ENCODE results near the gene EIF3L.
"Not testable (repeated sequence)": the region's sequence is repeated elsewhere in the genome, so short reads cannot be mapped to it uniquely, and the experiment has no call there.

Gene EIF3L

GRCh38 chr22:37849089-37849751, at the start of gene EIF3L:
EIF3L (plus strand) TSS chr22:37849419; CDS start chr22:37849450, 31 bp downstream.
- H3K27ac Mint-ChIP-seq = peak within 1 kb of the TSS; percentile 98
- peaks cover 31% of the 10 kb centered on the region for H3K4me1 Mint-ChIP-seq (ENCODE audit: low read depth)
- H3K36me3 Mint-ChIP-seq (ENCODE audit: low read depth) = peaks cover 30% of the 10 kb centered on the region
- H3K4me3 Mint-ChIP-seq = peak within 1 kb of the TSS; percentile 87
- no peaks in the 10 kb centered on the region for H3K27me3 Mint-ChIP-seq (ENCODE audit: low read depth)
- H3K9me3 Mint-ChIP-seq = no peaks in the 10 kb centered on the region

- Mint-ChIP-seq H3K4me1 (ENCODE audit: low read depth) (peaks cover 17% of the 10 kb centered on the region), H3K27me3 (ENCODE audit: low read depth) (peaks cover 26% of the 10 kb centered on the region)
- not testable (repeated sequence) for H3K4me3 Mint-ChIP-seq; H3K27ac Mint-ChIP-seq; H3K36me3 Mint-ChIP-seq (ENCODE audit: low read depth); H3K9me3 Mint-ChIP-seq
Observed at GRCh38 chr22:37799979-37800378, 49.2 kb upstream of the EIF3L start.

- peak overlapping the region; percentile 82 for H3K4me3 Mint-ChIP-seq
- no peaks in the 10 kb centered on the region for H3K36me3 Mint-ChIP-seq (ENCODE audit: low read depth)
- peaks cover 41% of the 10 kb centered on the region for H3K27me3 Mint-ChIP-seq (ENCODE audit: low read depth)
- peaks cover 31% of the 10 kb centered on the region for H3K4me1 Mint-ChIP-seq (ENCODE audit: low read depth)
- peak overlapping the region; percentile 36 for H3K27ac Mint-ChIP-seq
- no peaks in the 10 kb centered on the region for H3K9me3 Mint-ChIP-seq
Observed at GRCh38 chr22:37801946-37802309, 47.3 kb upstream of the EIF3L start.

GRCh38 chr22:37802310-37803194, 46.7 kb upstream of the EIF3L start:
- H3K9me3 Mint-ChIP-seq = no peaks in the 10 kb centered on the region
- no peaks in the 10 kb centered on the region for H3K36me3 Mint-ChIP-seq (ENCODE audit: low read depth)
- H3K4me1 Mint-ChIP-seq (ENCODE audit: low read depth) = peaks cover 34% of the 10 kb centered on the region
- peak overlapping the region; percentile 71 for H3K4me3 Mint-ChIP-seq
- H3K27me3 Mint-ChIP-seq (ENCODE audit: low read depth) = peaks cover 46% of the 10 kb centered on the region
- H3K27ac Mint-ChIP-seq = peak overlapping the region; percentile 13

GRCh38 chr22:37803195-37803638, 46.0 kb upstream of the EIF3L start:
- H3K36me3 Mint-ChIP-seq (ENCODE audit: low read depth) = no peaks in the 10 kb centered on the region
- H3K27me3 Mint-ChIP-seq (ENCODE audit: low read depth) = peaks cover 46% of the 10 kb centered on the region
- peaks cover 35% of the 10 kb centered on the region for H3K4me1 Mint-ChIP-seq (ENCODE audit: low read depth)
- H3K4me3 Mint-ChIP-seq = peak overlapping the region; percentile 71
- H3K27ac Mint-ChIP-seq = peak overlapping the region; percentile 13
- H3K9me3 Mint-ChIP-seq = no peaks in the 10 kb centered on the region

GRCh38 chr22:37803639-37804351, 45.4 kb upstream of the EIF3L start:
- H3K27me3 Mint-ChIP-seq (ENCODE audit: low read depth) = peaks cover 46% of the 10 kb centered on the region

GRCh38 chr22:37804352-37804880, 44.8 kb upstream of the EIF3L start:
- Mint-ChIP-seq H3K4me3 (peak overlapping the region; percentile 70), H3K27ac (peak overlapping the region; percentile 77), H3K27me3 (ENCODE audit: low read depth) (peaks cover 43% of the 10 kb centered on the region), H3K36me3 (ENCODE audit: low read depth) (no peaks in the 10 kb centered on the region), H3K4me1 (ENCODE audit: low read depth) (peaks cover 42% of the 10 kb centered on the region), H3K9me3 (no peaks in the 10 kb centered on the region)

More at GRCh38 chr22:37803639-37804351, 45.4 kb upstream of the EIF3L start:
- Mint-ChIP-seq H3K27ac (peak overlapping the region; percentile 77), H3K4me1 (ENCODE audit: low read depth) (peaks cover 39% of the 10 kb centered on the region), H3K36me3 (ENCODE audit: low read depth) (no peaks in the 10 kb centered on the region), H3K9me3 (no peaks in the 10 kb centered on the region), H3K4me3 (peak overlapping the region; percentile 71)

GRCh38 chr22:37804881-37805809, 44.1 kb upstream of the EIF3L start:
- peak overlapping the region; percentile 82 for H3K27ac Mint-ChIP-seq
- H3K9me3 Mint-ChIP-seq = no peaks in the 10 kb centered on the region

GRCh38 chr22:37805810-37806277, 43.4 kb upstream of the EIF3L start:
- peaks cover 37% of the 10 kb centered on the region for H3K27me3 Mint-ChIP-seq (ENCODE audit: low read depth)
- H3K9me3 Mint-ChIP-seq = no peaks in the 10 kb centered on the region
- H3K4me1 Mint-ChIP-seq (ENCODE audit: low read depth) = peaks cover 42% of the 10 kb centered on the region
- peaks cover 3% of the 10 kb centered on the region for H3K36me3 Mint-ChIP-seq (ENCODE audit: low read depth)
- peak overlapping the region; percentile 82 for H3K27ac Mint-ChIP-seq
- peak overlapping the region; percentile 77 for H3K4me3 Mint-ChIP-seq

More at GRCh38 chr22:37804881-37805809, 44.1 kb upstream of the EIF3L start:
- H3K4me1 Mint-ChIP-seq (ENCODE audit: low read depth) = peaks cover 42% of the 10 kb centered on the region
- peak overlapping the region; percentile 77 for H3K4me3 Mint-ChIP-seq
- peaks cover 3% of the 10 kb centered on the region for H3K36me3 Mint-ChIP-seq (ENCODE audit: low read depth)
- peaks cover 41% of the 10 kb centered on the region for H3K27me3 Mint-ChIP-seq (ENCODE audit: low read depth)

GRCh38 chr22:37806409-37807333, 42.5 kb upstream of the EIF3L start:
- H3K4me1 Mint-ChIP-seq (ENCODE audit: low read depth) = peaks cover 42% of the 10 kb centered on the region
- peaks cover 37% of the 10 kb centered on the region for H3K27me3 Mint-ChIP-seq (ENCODE audit: low read depth)
- H3K36me3 Mint-ChIP-seq (ENCODE audit: low read depth) = peaks cover 3% of the 10 kb centered on the region
- no peaks in the 10 kb centered on the region for H3K9me3 Mint-ChIP-seq
- peak overlapping the region; percentile 77 for H3K4me3 Mint-ChIP-seq
- H3K27ac Mint-ChIP-seq = peak overlapping the region; percentile 71

GRCh38 chr22:37807410-37808293, 41.6 kb upstream of the EIF3L start, which contains the start of gene GCAT:
GCAT (plus strand) TSS chr22:37807934; CDS start chr22:37807968, 34 bp downstream.
- Mint-ChIP-seq H3K27me3 (ENCODE audit: low read depth) (peaks cover 33% of the 10 kb centered on the region), H3K4me1 (ENCODE audit: low read depth) (peaks cover 38% of the 10 kb centered on the region), H3K9me3 (no peaks in the 10 kb centered on the region), H3K36me3 (ENCODE audit: low read depth) (peaks cover 3% of the 10 kb centered on the region), H3K4me3 (peak within 1 kb of the TSS; percentile 77), H3K27ac (peak within 1 kb of the TSS; percentile 41)

GRCh38 chr22:37808294-37808657, 40.9 kb upstream of the EIF3L start:
- peak overlapping the region; percentile 77 for H3K4me3 Mint-ChIP-seq
- H3K27ac Mint-ChIP-seq = no peak overlapping the region

More at GRCh38 chr22:37808294-37808657, 40.9 kb upstream of the EIF3L start:
- H3K27me3 Mint-ChIP-seq (ENCODE audit: low read depth) = peaks cover 27% of the 10 kb centered on the region
- peaks cover 3% of the 10 kb centered on the region for H3K36me3 Mint-ChIP-seq (ENCODE audit: low read depth)
- H3K4me1 Mint-ChIP-seq (ENCODE audit: low read depth) = peaks cover 32% of the 10 kb centered on the region
- H3K9me3 Mint-ChIP-seq = no peaks in the 10 kb centered on the region
